ENCODE results near the gene UBP1.
"Not testable (repeated sequence)": the region's sequence is repeated elsewhere in the genome, so short reads cannot be mapped to it uniquely, and the experiment has no call there.

Gene UBP1

GRCh38 chr3:33391255-33391995 lies 48.8 kb downstream of the UBP1 start:
- DNase-seq (ENCODE audit: low spot score) = no peak

DNA sequence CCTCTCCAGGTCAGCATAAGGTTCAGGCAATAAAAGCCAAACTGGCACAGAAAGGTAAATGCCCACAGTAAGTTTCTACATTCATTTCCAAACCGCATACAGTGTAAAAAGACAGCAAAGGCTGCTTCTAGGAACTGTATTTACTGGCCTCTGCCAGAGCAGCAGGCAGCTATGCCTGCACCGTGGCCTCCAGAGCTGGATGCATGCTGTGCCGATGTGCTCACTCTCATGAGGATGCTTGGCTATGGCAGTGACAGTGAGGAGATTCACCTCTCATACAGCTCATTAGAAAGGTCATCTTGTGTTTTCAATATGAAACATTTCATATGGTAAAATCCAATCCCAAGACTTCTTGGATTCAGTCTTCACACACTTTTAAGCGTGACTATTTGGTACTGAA lies 50.3 kb downstream of the UBP1 start:
- DNase-seq (ENCODE audit: low spot score) = no peak

DNA sequence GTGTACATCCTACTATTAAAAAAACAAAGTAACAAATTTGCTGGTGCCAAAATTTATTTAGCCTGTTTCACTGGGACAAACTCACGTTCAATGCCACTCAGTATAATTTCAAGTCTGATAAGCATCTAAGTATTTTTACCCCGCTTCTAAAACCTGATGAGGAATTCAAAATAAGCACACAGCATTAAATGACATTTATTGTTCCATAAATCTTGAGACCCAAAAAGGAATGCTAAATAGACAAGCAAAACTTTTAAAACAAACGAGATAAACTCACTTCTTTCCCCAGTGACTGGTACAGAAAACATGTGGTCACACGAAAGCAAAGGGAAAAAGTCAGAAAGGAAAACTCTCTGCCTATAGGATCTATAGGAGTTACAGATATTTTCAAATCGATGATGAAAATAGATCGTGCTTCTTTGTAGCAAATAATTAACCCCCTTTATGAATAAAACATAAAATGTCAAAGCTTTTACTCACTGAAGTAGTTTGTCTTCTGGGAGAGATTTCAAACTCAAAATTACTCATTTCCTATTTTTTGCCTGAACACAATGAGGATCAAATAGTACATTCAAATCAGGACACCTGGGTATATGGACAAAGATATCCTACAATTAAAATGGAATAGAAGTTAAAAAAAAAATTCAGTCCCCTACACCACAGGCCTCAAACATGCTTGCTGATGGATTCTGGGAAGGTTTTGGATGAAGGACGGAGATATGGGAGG lies 51.7 kb downstream of the UBP1 start:
- no peak for DNase-seq (ENCODE audit: low spot score)

GRCh38 chr3:33386631-33387030 lies 53.6 kb downstream of the UBP1 start:
- no peak for DNase-seq (ENCODE audit: low spot score)

GRCh38 chr3:33385423-33385822 lies 54.8 kb downstream of the UBP1 start:
- no peak for DNase-seq (ENCODE audit: low spot score)

DNA sequence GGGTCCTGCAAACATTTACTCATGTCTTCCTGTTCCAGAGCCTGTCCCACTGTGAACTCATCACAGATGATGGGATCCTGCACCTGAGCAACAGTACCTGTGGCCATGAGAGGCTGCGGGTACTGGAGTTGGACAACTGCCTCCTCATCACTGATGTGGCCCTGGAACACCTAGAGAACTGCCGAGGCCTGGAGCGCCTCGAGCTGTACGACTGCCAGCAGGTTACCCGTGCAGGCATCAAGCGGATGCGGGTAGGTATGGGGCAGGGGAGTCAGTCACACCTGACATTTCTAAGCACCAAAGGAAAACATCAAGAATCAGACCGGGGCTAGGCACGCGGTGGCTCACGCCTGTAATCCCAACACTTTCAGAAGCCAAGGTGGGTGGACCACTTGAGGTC lies 56.3 kb downstream of the UBP1 start:
- no peak for DNase-seq (ENCODE audit: low spot score)

GRCh38 chr3:33380653-33381052 lies 59.6 kb downstream of the UBP1 start:
- no peak for DNase-seq (ENCODE audit: low spot score)

DNA sequence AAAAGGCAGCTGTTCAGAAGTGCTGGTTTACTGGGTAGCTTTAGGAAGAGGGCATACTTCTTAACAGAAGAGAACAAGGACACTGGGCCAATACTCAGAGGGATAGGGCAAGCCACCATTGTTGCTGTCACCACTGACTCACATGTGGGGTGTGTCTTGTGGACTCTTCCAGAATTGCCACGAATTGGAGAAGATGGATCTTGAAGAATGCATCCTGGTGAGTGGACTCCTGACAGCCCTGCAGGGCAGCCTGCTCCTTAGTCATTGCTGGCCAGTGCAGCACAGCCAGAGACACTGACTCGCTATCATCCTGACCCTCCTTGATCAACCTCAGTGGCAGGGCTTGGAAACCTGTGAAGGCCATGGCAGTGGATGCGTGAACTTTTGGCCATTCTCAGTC lies 62.3 kb downstream of the UBP1 start:
- no peak for DNase-seq (ENCODE audit: low spot score)

DNA sequence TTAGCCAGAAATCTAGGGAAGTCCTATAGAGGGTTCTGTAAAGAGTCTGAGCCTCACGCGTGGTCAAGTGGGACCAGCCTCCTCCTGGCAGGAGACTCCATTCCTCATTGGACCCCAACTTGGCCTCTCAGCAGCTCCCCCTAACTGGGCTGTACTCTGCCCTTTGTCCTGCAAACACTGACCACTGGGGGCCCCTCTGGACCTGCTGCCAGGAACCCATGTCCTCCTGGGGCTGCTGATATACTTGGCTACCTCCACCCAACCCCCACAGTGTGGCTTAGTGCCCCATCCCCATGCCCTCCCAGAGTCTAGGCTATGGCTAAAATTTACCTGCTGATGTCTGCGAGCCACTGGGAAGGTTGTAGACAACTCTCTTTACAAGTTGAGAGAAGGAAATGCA lies 62.7 kb downstream of the UBP1 start:
- DNase-seq (ENCODE audit: low spot score) = no peak

- DNase-seq (ENCODE audit: low spot score) = no peak
Measured at GRCh38 chr3:33373082-33373437, 67.1 kb downstream of the UBP1 start.

GRCh38 chr3:33372218-33373081 lies 67.8 kb downstream of the UBP1 start:
- peak; percentile 65 for DNase-seq (ENCODE audit: low spot score)

- no peak for DNase-seq (ENCODE audit: low spot score)
Measured at GRCh38 chr3:33364531-33365128, 75.6 kb downstream of the UBP1 start.

GRCh38 chr3:33364060-33364459 lies 76.1 kb downstream of the UBP1 start:
- DNase-seq (ENCODE audit: low spot score) = no peak

- DNase-seq (ENCODE audit: low spot score) = no peak
Measured at GRCh38 chr3:33363113-33363800, 76.9 kb downstream of the UBP1 start.

GRCh38 chr3:33360136-33360825 lies 79.9 kb downstream of the UBP1 start:
- DNase-seq (ENCODE audit: low spot score) = no peak

DNA sequence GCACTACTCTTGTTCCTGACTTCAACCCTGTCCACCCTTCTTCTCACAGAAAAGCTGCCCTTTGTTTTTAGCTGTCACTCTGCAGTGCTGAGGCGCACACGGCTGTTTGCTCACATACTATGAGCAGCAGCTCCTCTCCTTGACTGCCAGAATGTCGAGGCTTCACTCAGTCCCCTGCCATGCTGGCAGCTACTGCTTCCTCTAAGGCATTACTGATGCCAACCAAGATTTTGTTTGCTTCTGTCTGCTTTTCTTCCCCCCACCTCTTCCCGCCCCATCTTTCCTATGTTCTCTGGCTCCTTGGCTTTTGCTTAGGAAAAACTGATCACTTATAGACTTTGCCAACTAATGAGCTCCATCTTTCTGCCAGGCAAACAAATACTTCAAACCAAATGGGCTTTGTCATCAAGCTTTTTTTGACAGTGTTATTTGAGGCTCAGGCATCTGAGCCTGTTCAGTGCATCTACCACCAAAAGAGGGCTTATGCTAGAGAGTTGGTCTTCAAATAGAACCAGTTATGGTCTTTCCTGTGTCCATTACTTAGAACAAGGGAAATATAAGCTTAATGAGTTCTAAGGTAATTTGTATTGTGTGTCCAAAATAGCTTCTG lies 81.9 kb downstream of the UBP1 start:
- no peak for DNase-seq (ENCODE audit: low spot score)

DNA sequence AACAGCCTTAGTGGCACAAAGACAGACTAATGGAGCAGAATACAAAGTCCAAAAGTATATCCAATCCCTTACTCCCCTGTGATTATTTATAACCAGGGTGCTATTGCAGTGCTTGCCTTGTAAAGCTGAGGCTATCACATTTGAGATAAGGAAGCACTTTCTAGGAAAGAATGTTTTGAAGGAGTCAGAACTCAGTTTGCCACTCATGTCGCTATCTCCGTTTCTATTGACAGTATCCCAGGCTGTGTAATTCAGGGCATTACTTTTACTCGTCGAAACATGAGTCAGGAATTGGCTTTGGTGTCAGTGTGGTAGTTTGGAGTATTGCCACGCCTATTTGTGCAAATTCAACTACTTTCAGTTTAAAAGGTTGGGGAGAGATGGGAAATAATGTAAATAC lies 84.6 kb downstream of the UBP1 start:
- no peak for DNase-seq (ENCODE audit: low spot score)

DNA sequence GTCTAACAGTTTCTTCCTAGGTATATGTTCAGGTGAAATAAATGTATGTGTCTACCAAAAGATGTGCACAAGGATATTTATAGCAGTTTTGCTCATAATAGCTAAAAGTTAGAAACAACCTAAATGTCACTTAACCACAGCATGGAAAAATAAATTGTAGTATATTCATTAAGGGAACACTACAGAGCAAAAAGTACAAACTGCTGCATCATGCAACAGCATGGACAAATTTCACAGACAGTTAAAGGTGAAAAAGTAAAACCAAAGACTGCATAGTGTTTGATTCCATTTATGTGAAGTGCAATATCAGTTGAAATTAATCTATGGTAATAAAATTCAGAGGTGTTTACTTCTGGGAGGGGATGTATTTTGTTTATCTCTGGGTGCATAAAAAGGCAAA lies 100.4 kb downstream of the UBP1 start:
- DNase-seq (ENCODE audit: low spot score) = no peak

- not testable (repeated sequence) for DNase-seq (ENCODE audit: low spot score)
Measured at GRCh38 chr3:33338936-33339465, 101.2 kb downstream of the UBP1 start.

Measured in D341Med (cell line).